RWPE1 (cell line): ENCODE data around the gene NOP56.

ENCODE experiments used
- CTCF ChIA-PET: fragments of 350-600 bp; sonication (Branson Sonifier 250); formaldehyde crosslinking; extraction: SDS; loops from one replicate; lab custom pipeline; 2021; lab: Yijun Ruan, JAX
- POLR2A ChIA-PET: fragments of 400-600 bp; formaldehyde crosslinking; extraction: SDS; loops from one replicate; lab custom pipeline; 2020; ENCODE audit warnings: antibody characterized with exemption; ENCODE audit not compliant: low non-redundant PET; lab: Yijun Ruan, JAX
- DNase-seq: peaks from one replicate; pipeline ENCODE4 v3.0.0; 2012; ENCODE audit warnings: low spot score
- H3K27ac ChIP-seq: fragments of 450-650 bp; 2 replicates; pipeline ENCODE4 v1.5.1; 2017
- TF ChIP-seq, protein P1 (sequence below): fragments of 450-650 bp; conservative IDR thresholded peaks from 2 replicates; pipeline ENCODE4 v1.5.1; 2017; ENCODE audit warnings: low read depth, mild to moderate bottlenecking

Gene NOP56

DNA sequence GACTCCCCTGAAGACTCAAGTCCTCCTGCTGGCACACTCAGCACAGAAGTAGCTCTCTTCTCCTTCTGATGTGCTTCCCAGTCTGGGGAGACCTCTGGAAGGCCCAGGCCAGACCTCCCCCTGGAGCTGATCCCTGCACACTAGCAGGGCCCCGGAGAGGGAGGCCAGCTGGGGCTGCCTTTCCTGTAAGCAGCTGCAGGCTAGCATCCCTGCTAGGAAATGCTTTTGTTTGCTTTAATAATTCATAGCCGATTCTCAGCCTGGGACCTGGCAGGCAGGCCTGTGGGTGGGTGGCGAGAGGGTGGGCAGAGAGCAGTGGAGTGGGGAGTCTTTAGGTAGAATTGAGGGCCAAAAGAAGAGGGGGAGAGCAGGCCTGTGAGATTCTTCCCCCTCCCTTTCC lies 45.3 kb downstream of the NOP56 start:
- TF ChIP-seq, protein P1, sequence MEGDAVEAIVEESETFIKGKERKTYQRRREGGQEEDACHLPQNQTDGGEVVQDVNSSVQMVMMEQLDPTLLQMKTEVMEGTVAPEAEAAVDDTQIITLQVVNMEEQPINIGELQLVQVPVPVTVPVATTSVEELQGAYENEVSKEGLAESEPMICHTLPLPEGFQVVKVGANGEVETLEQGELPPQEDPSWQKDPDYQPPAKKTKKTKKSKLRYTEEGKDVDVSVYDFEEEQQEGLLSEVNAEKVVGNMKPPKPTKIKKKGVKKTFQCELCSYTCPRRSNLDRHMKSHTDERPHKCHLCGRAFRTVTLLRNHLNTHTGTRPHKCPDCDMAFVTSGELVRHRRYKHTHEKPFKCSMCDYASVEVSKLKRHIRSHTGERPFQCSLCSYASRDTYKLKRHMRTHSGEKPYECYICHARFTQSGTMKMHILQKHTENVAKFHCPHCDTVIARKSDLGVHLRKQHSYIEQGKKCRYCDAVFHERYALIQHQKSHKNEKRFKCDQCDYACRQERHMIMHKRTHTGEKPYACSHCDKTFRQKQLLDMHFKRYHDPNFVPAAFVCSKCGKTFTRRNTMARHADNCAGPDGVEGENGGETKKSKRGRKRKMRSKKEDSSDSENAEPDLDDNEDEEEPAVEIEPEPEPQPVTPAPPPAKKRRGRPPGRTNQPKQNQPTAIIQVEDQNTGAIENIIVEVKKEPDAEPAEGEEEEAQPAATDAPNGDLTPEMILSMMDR: no peak
- DNase-seq: no peak
- POLR2A ChIA-PET: no interaction called here
- CTCF ChIA-PET: interaction anchor here (0.6 to 1.0 kb wide), 2 partner anchors 15 to 155 kb away, joined by 3 read pairs; no protein-coding TSS in a partner anchor
- H3K27ac ChIP-seq: no peak overlapping the region

DNA sequence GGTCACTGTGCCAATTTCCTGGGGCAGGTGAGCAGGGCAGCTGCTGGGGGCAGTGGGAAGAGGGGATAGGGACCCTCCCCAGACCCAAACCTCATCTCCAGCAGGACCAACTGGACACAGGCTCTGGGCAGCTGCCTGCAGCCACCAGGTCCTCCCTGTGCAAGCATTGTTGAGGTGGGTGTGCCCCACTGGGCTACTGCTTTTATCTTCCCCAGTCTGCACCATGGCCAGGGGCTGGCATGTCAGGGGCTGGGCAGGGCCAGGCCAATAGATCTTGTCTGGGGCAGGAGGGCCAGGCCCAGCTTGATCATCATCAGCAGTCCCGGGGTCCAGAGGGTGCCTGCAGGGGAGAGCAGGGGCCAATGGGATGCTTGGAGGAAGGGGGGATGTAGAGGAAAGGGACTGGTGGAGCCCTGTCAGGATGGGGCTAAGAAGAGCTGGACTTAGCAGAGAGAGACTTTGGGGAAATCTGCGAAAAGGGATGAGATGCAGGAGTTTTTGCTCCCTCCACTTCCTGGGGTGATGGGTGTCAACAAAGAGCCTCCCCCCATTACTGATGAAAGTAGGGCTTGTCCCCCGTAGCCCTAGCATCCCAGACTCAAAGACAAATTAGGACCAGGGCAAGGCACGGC lies 45.9 kb downstream of the NOP56 start:
- POLR2A ChIA-PET: no interaction called here
- H3K27ac ChIP-seq: no peak overlapping the region
- CTCF ChIA-PET: interaction anchor here (0.6 kb wide), 1 partner anchor 15 kb away, joined by 3 read pairs; no protein-coding TSS in a partner anchor
- TF ChIP-seq, protein P1: no peak
- DNase-seq: no peak

DNA sequence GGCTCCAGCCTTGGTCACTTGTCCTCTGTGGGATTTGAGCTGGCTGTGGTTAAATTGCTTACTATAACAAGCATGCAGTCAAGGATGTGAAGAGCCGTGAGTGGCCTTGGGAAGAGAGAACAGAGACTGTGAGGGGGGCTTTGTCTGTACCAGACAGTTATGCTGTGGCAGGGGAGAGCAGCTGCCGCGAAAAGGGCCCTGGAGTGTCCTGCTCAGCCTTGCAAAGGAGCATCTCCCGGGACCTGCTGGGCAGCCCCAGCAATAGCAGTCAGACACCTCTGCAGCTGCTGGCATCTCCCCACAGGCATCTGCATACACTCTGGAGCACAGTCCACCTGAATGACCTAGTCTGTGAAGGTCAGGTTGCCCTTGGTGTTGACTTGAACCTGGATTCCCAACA lies 46.5 kb downstream of the NOP56 start:
- H3K27ac ChIP-seq: no peak overlapping the region
- TF ChIP-seq, protein P1: no peak
- no peak for DNase-seq
- ChIA-PET CTCF (interaction anchor here (0.5 kb wide), 1 partner anchor 16 kb away, joined by 3 read pairs; no protein-coding TSS in a partner anchor), POLR2A (no interaction called here)

DNA sequence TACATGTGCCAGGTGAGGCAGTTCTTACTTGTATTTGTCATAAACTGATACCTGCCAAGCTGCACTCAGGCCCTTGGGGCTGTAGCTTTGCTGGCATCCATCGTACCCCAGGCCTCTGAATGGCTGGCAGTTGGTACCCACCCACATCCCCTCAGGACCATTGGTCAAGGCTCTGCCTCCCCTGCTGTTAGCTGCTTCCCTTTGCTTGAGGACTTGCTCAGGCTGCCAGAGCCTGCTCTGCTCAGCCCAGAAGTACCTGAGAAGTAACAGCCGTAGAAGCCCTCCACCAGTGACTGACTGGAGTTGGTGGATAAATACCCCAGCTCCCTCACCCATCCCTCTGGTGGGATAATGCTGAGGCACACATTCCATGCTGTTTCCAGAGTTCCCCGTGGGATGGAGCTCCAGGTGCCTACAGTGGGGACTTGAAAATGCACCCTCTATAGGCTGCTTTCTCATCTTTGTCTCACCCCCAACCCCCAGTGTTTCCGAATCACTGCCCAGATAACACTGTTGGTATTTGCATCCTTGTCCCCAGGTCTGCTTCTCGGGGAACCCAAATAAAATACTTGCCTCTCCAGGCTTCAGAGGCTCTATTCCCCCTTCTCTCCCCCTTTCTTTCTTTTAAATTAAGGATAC lies 47.5 kb downstream of the NOP56 start:
- no peak for DNase-seq
- ChIA-PET POLR2A (no interaction called here), CTCF (interaction anchor here (0.5 to 0.8 kb wide), 4 partner anchors 42 to 194 kb away, joined by 3 to 4 read pairs (median 3); no protein-coding TSS in a partner anchor)
- no peak overlapping the region for H3K27ac ChIP-seq
- TF ChIP-seq, protein P1: no peak

DNA sequence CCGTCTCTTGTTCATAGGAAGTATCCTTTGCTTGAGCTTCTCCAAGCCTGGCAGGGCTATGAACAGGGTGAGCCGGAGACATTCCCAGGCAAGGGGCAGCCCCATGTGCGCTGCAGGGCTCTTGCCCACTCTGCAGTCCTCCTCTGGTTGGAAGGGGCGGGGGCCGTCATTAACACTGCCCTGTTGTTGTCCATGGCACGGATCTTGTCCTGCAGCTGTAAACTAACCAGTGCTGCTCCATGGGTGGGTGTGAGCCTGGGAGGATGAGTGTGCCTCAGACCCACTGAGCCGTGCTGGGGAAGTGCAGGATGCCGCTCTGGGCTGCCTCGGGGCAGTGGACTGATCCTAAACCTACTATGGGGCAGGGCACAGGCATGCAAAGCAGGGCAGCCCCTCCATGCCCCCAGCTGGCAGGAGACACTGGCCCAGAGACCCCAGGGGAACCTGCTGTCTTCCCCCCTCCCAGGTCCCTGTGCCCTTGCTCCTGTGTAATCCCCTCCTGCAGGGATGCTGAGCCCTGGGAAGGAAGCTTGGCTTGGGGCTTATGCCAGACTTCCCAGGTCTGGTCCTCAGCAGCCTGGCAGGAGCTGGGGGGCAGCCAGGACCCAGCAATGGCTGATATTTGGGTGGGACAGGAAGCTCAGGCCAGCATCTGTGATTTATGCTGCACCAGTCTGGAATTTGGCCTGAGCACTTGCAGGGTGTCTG lies 48.6 kb downstream of the NOP56 start:
- CTCF ChIA-PET: interaction anchor here (1.3 kb wide), 1 partner anchor 12 kb away, joined by 4 read pairs; no protein-coding TSS in a partner anchor
- POLR2A ChIA-PET: no interaction called here
- H3K27ac ChIP-seq: no peak overlapping the region
- TF ChIP-seq, protein P1: no peak
- DNase-seq: no peak

DNA sequence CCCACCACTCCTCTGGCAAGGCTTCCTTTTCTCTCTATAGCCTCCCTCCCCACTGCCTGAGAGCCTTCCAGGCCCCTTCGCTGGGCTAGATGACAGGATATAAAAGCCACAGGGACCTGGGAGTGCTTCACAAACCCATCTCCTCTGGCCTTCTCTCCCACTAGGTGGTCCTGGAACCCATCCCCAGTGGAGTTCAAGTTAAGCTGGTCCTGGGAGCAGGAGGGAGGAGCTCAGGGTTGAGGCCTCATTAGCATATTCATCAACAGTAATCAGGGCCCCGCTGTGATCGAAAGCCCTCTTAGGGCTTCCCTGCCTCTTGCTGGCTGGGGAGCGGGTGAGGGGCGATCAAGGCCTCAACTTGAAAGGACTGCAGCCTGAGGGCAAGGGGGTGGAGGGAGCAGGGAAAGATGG lies 49.2 kb downstream of the NOP56 start:
- ChIA-PET POLR2A (no interaction called here), CTCF (interaction anchor here (1.3 kb wide), 1 partner anchor 12 kb away, joined by 4 read pairs; no protein-coding TSS in a partner anchor)
- TF ChIP-seq, protein P1: no peak
- H3K27ac ChIP-seq: no peak overlapping the region
- DNase-seq: no peak
